Measurements from ENCODE around the gene WNK4. TPM values are rescaled to one million over a fixed set of nuclear protein-coding genes. Genes with fewer than 3 reads are reported as not detected.

WNK4 gene
- total and polyA plus RNA-seq, 7 donors = 0.28 to 14.4 (median 13.6) TPM; not detected in 3

- peaks cover 0 to 20% (median 16%) of the 10 kb centered on the region in 4 donors for H3K4me1 ChIP-seq
- H3K4me3 ChIP-seq = peak within 1 kb of the TSS; percentile 74 to 80 (median 78)
- H3K9me3 ChIP-seq = no peaks in the 10 kb centered on the region
- H3K27me3 ChIP-seq = no peaks in the 10 kb centered on the region
- peak; percentile 95 for DNase-seq
- WGBS, 2 donors = 6 to 7% methylated on average over 50 of the region's 50 CpGs
- H3K27ac ChIP-seq = peak within 1 kb of the TSS; percentile 90 to 94 (median 92)
- intact Hi-C loops (cut with DNase I) = no loop called here
- H3K36me3 ChIP-seq = peaks cover 0 to 7% (median 0%) of the 10 kb centered on the region in 4 donors
- peak in 2 of 4 experiments; percentile 14 to 26 for TF ChIP-seq CTCF (IDR thresholded peaks at IDR 0.05)
- TF ChIP-seq POLR2A (IDR thresholded peaks at IDR 0.05) = peak; percentile 51 to 69
- peak; percentile 70 to 89 (median 87) for TF ChIP-seq POLR2AphosphoS5 (IDR thresholded peaks at IDR 0.05)
- no peak for TF ChIP-seq EP300 (IDR thresholded peaks at IDR 0.05)
These were observed 35.4 kb upstream of the WNK4 start, which contains the start of gene EZH1 for GRCh38 chr17:42744806-42745617. Gene EZH1 (minus strand): TSS chr17:42745040. CDS start chr17:42728941, 16,099 bp downstream.

GRCh38 chr17:42748202-42748907, 32.1 kb upstream of the WNK4 start:
- H3K36me3 ChIP-seq = no peaks in the 10 kb centered on the region
- H3K27ac ChIP-seq = peak overlapping the region; percentile 0 to 72 (median 31)
- intact Hi-C loops (cut with DNase I) = no loop called here
- WGBS, 2 donors = 74 to 80% methylated on average over 7 of the region's 7 CpGs
- peaks cover 0 to 21% (median 16%) of the 10 kb centered on the region in 4 donors for H3K4me1 ChIP-seq
- H3K27me3 ChIP-seq = no peaks in the 10 kb centered on the region
- TF ChIP-seq CTCF (IDR thresholded peaks at IDR 0.05) = no peak
- no peak for TF ChIP-seq POLR2AphosphoS5 (IDR thresholded peaks at IDR 0.05)
- no peak for TF ChIP-seq POLR2A (IDR thresholded peaks at IDR 0.05)
- no peak for TF ChIP-seq EP300 (IDR thresholded peaks at IDR 0.05)
- peak; percentile 82 for DNase-seq
- H3K4me3 ChIP-seq = no peak overlapping the region
- no peaks in the 10 kb centered on the region for H3K9me3 ChIP-seq

- Histone ChIP-seq H3K9me3 (no peaks in the 10 kb centered on the region), H3K4me3 (no peak overlapping the region), H3K36me3 (no peaks in the 10 kb centered on the region), H3K27ac (peak overlapping the region; percentile 10 to 72 (median 22)), H3K4me1 (peaks cover 0 to 13% (median 8%) of the 10 kb centered on the region in 4 donors), H3K27me3 (no peaks in the 10 kb centered on the region)
- WGBS, 2 donors = 79% methylated on average over 11 of the region's 11 CpGs
- peak; percentile 70 for DNase-seq
- TF ChIP-seq POLR2A (IDR thresholded peaks at IDR 0.05) (no peak), EP300 (IDR thresholded peaks at IDR 0.05) (no peak), POLR2AphosphoS5 (IDR thresholded peaks at IDR 0.05) (no peak), CTCF (IDR thresholded peaks at IDR 0.05) (no peak)
- intact Hi-C loops (cut with DNase I) = no loop called here
These were observed 31.3 kb upstream of the WNK4 start for GRCh38 chr17:42748908-42749798.

- Histone ChIP-seq H3K36me3 (no peaks in the 10 kb centered on the region), H3K9me3 (no peaks in the 10 kb centered on the region), H3K4me3 (no peak overlapping the region), H3K27me3 (no peaks in the 10 kb centered on the region), H3K27ac (peak overlapping the region in 3 of 4 donors; percentile 10 to 72 (median 38)), H3K4me1 (peaks cover 0 to 8% (median 3%) of the 10 kb centered on the region in 4 donors)
- no peak for DNase-seq
- WGBS, 2 donors = 33 to 67% methylated on average over 3 of the region's 3 CpGs
- no peak for TF ChIP-seq EP300 (IDR thresholded peaks at IDR 0.05)
- no peak for TF ChIP-seq CTCF (IDR thresholded peaks at IDR 0.05)
- TF ChIP-seq POLR2AphosphoS5 (IDR thresholded peaks at IDR 0.05) = no peak
- no peak for TF ChIP-seq POLR2A (IDR thresholded peaks at IDR 0.05)
- intact Hi-C loops (cut with DNase I) = no loop called here
These were observed 29.6 kb upstream of the WNK4 start for GRCh38 chr17:42750739-42751344.
